SU-DHL-6 (cell line): ENCODE measurements around the gene TBL1X.

Experiments
- H2AFZ ChIP-seq: fragments of 200-600 bp; sonication (generic); 2 replicates; pipeline ENCODE4 v1.6.1; 2014; ENCODE audit warnings: low read depth, mild to moderate bottlenecking, moderate library complexity, mixed read lengths, antibody characterized with exemption, low read length; ENCODE audit not compliant: severe bottlenecking
- H3F3A ChIP-seq: fragments of 200-600 bp; shearing (Covaris generic); 2 replicates; pipeline ENCODE4 v1.6.0; 2016; ENCODE audit warnings: antibody characterized with exemption, mild to moderate bottlenecking; ENCODE audit not compliant: insufficient read depth
- H3K27ac ChIP-seq: fragments of 200-600 bp; sonication (generic); 2 replicates; pipeline ENCODE4 v1.5.1; 2016; ENCODE audit warnings: low read depth, mild to moderate bottlenecking, low read length, moderate library complexity, mixed read lengths
- H3K27me3 ChIP-seq: fragments of 200-600 bp; sonication (generic), shearing (Covaris generic); 2 replicates; pipeline ENCODE4 v1.6.0; 2014; ENCODE audit warnings: mild to moderate bottlenecking, low read length
- H3K36me3 ChIP-seq: fragments of 200-600 bp; sonication (generic); 2 replicates; pipeline ENCODE4 v1.6.1; 2014; ENCODE audit warnings: mild to moderate bottlenecking, low read length, mixed read lengths
- H3K4me2 ChIP-seq: fragments of 300-600, 200-600 bp; shearing (Covaris generic), sonication (generic); 2 replicates; pipeline ENCODE4 v1.6.0; 2014; ENCODE audit warnings: low read length, low read depth, mild to moderate bottlenecking; ENCODE audit not compliant: poor library complexity, severe bottlenecking
- H3K4me3 ChIP-seq: fragments of 200-600 bp; sonication (generic); 2 replicates; pipeline ENCODE4 v1.5.1; 2014; ENCODE audit warnings: antibody characterized with exemption, low read length, mild to moderate bottlenecking, mixed read lengths; ENCODE audit not compliant: insufficient read depth, poor library complexity, severe bottlenecking
- H3K79me2 ChIP-seq: fragments of 200-600 bp; sonication (generic); 2 replicates; pipeline ENCODE4 v1.6.1; 2014; ENCODE audit warnings: mild to moderate bottlenecking, low read length, moderate library complexity; ENCODE audit not compliant: insufficient read depth
- H3K9ac ChIP-seq: fragments of 200-600 bp; sonication (generic); 2 replicates; pipeline ENCODE4 v1.7.0; 2014; ENCODE audit warnings: mild to moderate bottlenecking, low read length
- H3K9me2 ChIP-seq: fragments of 200-600 bp; sonication (generic); replicated peaks from 2 replicates; pipeline ENCODE4 v1.6.1; 2014; ENCODE audit warnings: low read length; ENCODE audit not compliant: insufficient read depth
- H3K9me3 ChIP-seq: fragments of 200-600 bp; sonication (generic); 2 replicates; pipeline ENCODE4 v1.6.1; 2014; ENCODE audit warnings: low read length, mixed read lengths; ENCODE audit not compliant: insufficient read depth
- H4K20me1 ChIP-seq: fragments of 200-600 bp; sonication (generic); 2 replicates; pipeline ENCODE4 v1.6.1; 2014; ENCODE audit warnings: low read depth, mild to moderate bottlenecking, antibody characterized with exemption, low read length, moderate library complexity, mixed read lengths
- CTCF ChIP-seq: fragments of 200-600 bp; sonication (generic); IDR thresholded peaks from one replicate; pipeline ENCODE4 v1.5.1; 2017; ENCODE audit warnings: antibody characterized with exemption, mild to moderate bottlenecking, low read length, moderate library complexity; ENCODE audit not compliant: insufficient read depth, poor library complexity, severe bottlenecking
- EZH2phosphoT487 ChIP-seq: fragments of 200-600 bp; sonication (generic), shearing (Covaris generic); conservative IDR thresholded peaks from 2 replicates; pipeline ENCODE4 v1.6.1; 2018; ENCODE audit warnings: mild to moderate bottlenecking, antibody characterized with exemption, low read length, moderate library complexity, mixed read lengths

TBL1X gene

GRCh38 chrX:9573282-9574106 lies 108.6 kb downstream of the TBL1X start:
- no peak overlapping the region for H2AFZ ChIP-seq
- no peaks in the 10 kb centered on the region for H3K27me3 ChIP-seq
- no peaks in the 10 kb centered on the region for H4K20me1 ChIP-seq
- no peaks in the 10 kb centered on the region for H3K9me2 ChIP-seq
- H3K9ac ChIP-seq: no peak overlapping the region
- TF ChIP-seq CTCF (no peak), EZH2phosphoT487 (no peak)
- H3K36me3 ChIP-seq: no peaks in the 10 kb centered on the region
- no peaks in the 10 kb centered on the region for H3K9me3 ChIP-seq
- H3K4me2 ChIP-seq: no peak overlapping the region
- H3K4me3 ChIP-seq: no peak overlapping the region
- no peaks in the 10 kb centered on the region for H3F3A ChIP-seq
- peaks cover 8% of the 10 kb centered on the region; the same call in 1 of the 2 replicates for H3K79me2 ChIP-seq
- H3K27ac ChIP-seq: no peak overlapping the region

- Histone ChIP-seq H3K4me2 (no peak overlapping the region), H3K79me2 (peaks cover 8% of the 10 kb centered on the region; the same call in 1 of the 2 replicates), H3K36me3 (no peaks in the 10 kb centered on the region), H3K27ac (no peak overlapping the region), H3K4me3 (no peak overlapping the region), H3K9me3 (no peaks in the 10 kb centered on the region), H2AFZ (no peak overlapping the region), H3K9ac (no peak overlapping the region), H3K9me2 (no peaks in the 10 kb centered on the region), H3F3A (no peaks in the 10 kb centered on the region), H4K20me1 (no peaks in the 10 kb centered on the region), H3K27me3 (no peaks in the 10 kb centered on the region)
- TF ChIP-seq CTCF: no peak
- TF ChIP-seq EZH2phosphoT487: no peak
These were observed 111.2 kb downstream of the TBL1X start for GRCh38 chrX:9576059-9576458.

GRCh38 chrX:9577555-9577954 lies 112.7 kb downstream of the TBL1X start:
- no peak overlapping the region for H3K4me2 ChIP-seq
- H3K79me2 ChIP-seq: peaks cover 3% of the 10 kb centered on the region; the same call in 1 of the 2 replicates
- H4K20me1 ChIP-seq: no peaks in the 10 kb centered on the region
- H3K9me3 ChIP-seq: no peaks in the 10 kb centered on the region
- no peaks in the 10 kb centered on the region for H3K9me2 ChIP-seq
- no peak overlapping the region for H3K27ac ChIP-seq
- no peak overlapping the region for H3K9ac ChIP-seq
- no peak overlapping the region for H2AFZ ChIP-seq
- no peaks in the 10 kb centered on the region for H3F3A ChIP-seq
- H3K27me3 ChIP-seq: no peaks in the 10 kb centered on the region
- no peaks in the 10 kb centered on the region for H3K36me3 ChIP-seq
- H3K4me3 ChIP-seq: no peak overlapping the region
- TF ChIP-seq CTCF: no peak
- no peak for TF ChIP-seq EZH2phosphoT487
